Uterus (tissue), 4 donors: ENCODE data around the gene UMODL1. TPM values are rescaled to one million over a fixed set of nuclear protein-coding genes. Genes with fewer than 3 reads are reported as not detected.

ENCODE experiments used
- DNase-seq, 2 donors: peaks; one replicate each; pipeline ENCODE4 v3.0.0-alpha.2; 2019 to 2020
- H3K27ac ChIP-seq, 2 donors: fragments of 200-600 bp; sonication (generic); 1 replicate in 1 of 2; 2 replicates in 1 of 2; pipeline ENCODE4 v1.5.1; 2016 to 2018
- H3K27me3 ChIP-seq, 2 donors: fragments of 200-600 bp; sonication (generic); one replicate each; pipeline ENCODE4 v1.5.1; 2018 to 2019; ENCODE audit warnings: control low read depth in 1 of 2
- H3K36me3 ChIP-seq, 2 donors: fragments of 200-600 bp; sonication (generic); one replicate each; pipeline ENCODE4 v1.5.1; 2019; ENCODE audit warnings: control low read depth in 1 of 2
- H3K4me1 ChIP-seq, 2 donors: fragments of 200-600 bp; sonication (generic); one replicate each; pipeline ENCODE4 v1.5.1; 2018 to 2019; ENCODE audit warnings: control low read depth in 1 of 2
- H3K4me3 ChIP-seq, 2 donors: fragments of 200-600 bp; sonication (generic); 1 replicate in 1 of 2; 2 replicates in 1 of 2; pipeline ENCODE4 v1.5.1; 2018 to 2019; ENCODE audit warnings: mild to moderate bottlenecking in 1 of 2
- H3K9me3 ChIP-seq, 2 donors: fragments of 200-600 bp; sonication (generic); one replicate each; pipeline ENCODE4 v1.5.1; 2019; ENCODE audit warnings: control low read depth in 1 of 2
- CTCF ChIP-seq, 4 experiments: fragments of 200-600 bp in 2 of 4; fragments of 450-650 bp in 2 of 4; sonication (generic) in 2 of 4; IDR thresholded peaks; one replicate each; pipeline ENCODE4 v1.5.1; 2016 to 2019; ENCODE audit warnings: antibody characterized with exemption in 4 of 4, mild to moderate bottlenecking in 2 of 4, moderate library complexity in 1 of 4
- POLR2A ChIP-seq, 2 donors: fragments of 450-650 bp; IDR thresholded peaks; one replicate each; pipeline ENCODE4 v1.6.1; 2016; ENCODE audit warnings: antibody characterized with exemption in 2 of 2, mild to moderate bottlenecking in 1 of 2, moderate library complexity in 1 of 2
- intact Hi-C: fragments of 100-400 bp; cut with DNase I; formaldehyde crosslinking; loops from one replicate; pipeline ENCODE4 v1.15.1; 2023; ENCODE audit warnings: low total_unique reads
- total RNA-seq, 4 donors: library from RNA; depleted of rRNA in 3 of 4; stranded (reverse); fragments of >200 nt in 3 of 4; gene quantifications; one replicate each; pipeline versions ENCODE4 v1.1.0 to v1.2.4, GENCODE V29; 2014 to 2023
- donor health status: DM: yes; HTN: yes; CAD: no.

The UMODL1 gene
- total RNA-seq, 4 donors from 2014 or later, result not detected

GRCh38 chr21:42032968-42033367, 38.1 kb upstream of the UMODL1 start:
- DNase-seq, result no peak
- no peaks in the 10 kb centered on the region for H3K36me3 ChIP-seq
- TF ChIP-seq CTCF (IDR thresholded peaks at IDR 0.05) (no peak), POLR2A (IDR thresholded peaks at IDR 0.05) (no peak)
- no peaks in the 10 kb centered on the region for H3K27me3 ChIP-seq
- intact Hi-C loops, result no loop called here
- H3K27ac ChIP-seq, result no peak overlapping the region
- H3K9me3 ChIP-seq, result no peaks in the 10 kb centered on the region
- H3K4me3 ChIP-seq, result no peak overlapping the region
- H3K4me1 ChIP-seq, result no peaks in the 10 kb centered on the region

GRCh38 chr21:42036313-42036712, 34.8 kb upstream of the UMODL1 start:
- H3K4me1 ChIP-seq, result peaks cover 0 to 8% of the 10 kb centered on the region in 2 donors
- no peaks in the 10 kb centered on the region for H3K36me3 ChIP-seq
- intact Hi-C loops, result no loop called here
- TF ChIP-seq POLR2A (IDR thresholded peaks at IDR 0.05), result no peak
- no peak for TF ChIP-seq CTCF (IDR thresholded peaks at IDR 0.05)
- DNase-seq, result no peak
- H3K27ac ChIP-seq, result no peak overlapping the region
- no peaks in the 10 kb centered on the region for H3K9me3 ChIP-seq
- H3K4me3 ChIP-seq, result no peak overlapping the region
- H3K27me3 ChIP-seq, result no peaks in the 10 kb centered on the region

- H3K4me3 ChIP-seq, result no peak overlapping the region
- DNase-seq, result no peak
- no peak overlapping the region for H3K27ac ChIP-seq
- no peaks in the 10 kb centered on the region for H3K9me3 ChIP-seq
- H3K27me3 ChIP-seq, result no peaks in the 10 kb centered on the region
- H3K36me3 ChIP-seq, result no peaks in the 10 kb centered on the region
- H3K4me1 ChIP-seq, result peaks cover 0 to 8% of the 10 kb centered on the region in 2 donors
- no peak for TF ChIP-seq CTCF (IDR thresholded peaks at IDR 0.05)
- no peak for TF ChIP-seq POLR2A (IDR thresholded peaks at IDR 0.05)
- intact Hi-C loops, result no loop called here
Measured at GRCh38 chr21:42037516-42037915, 33.6 kb upstream of the UMODL1 start.

DNA sequence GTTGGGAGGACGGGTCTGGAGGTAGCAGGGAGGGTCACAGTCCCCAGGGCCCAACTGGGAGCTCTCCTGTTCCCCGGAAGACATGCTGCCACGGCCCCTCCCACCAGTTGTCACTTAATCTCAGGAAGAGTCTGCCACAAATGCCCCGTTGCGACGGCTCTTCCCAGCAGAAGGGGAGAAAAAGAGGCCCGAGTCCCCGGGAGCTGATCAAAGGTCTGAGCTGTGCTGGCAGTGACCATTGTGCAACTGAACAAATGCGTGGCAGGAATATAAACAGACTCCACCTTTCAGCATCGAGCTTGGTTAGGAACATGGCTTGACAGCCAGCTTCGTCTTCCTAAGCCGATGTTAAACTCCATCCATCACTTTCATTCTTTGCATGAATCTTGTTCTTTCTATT, 33.2 kb upstream of the UMODL1 start:
- DNase-seq, result no peak
- intact Hi-C loops, result no loop called here
- no peaks in the 10 kb centered on the region for H3K9me3 ChIP-seq
- TF ChIP-seq CTCF (IDR thresholded peaks at IDR 0.05) (no peak), POLR2A (IDR thresholded peaks at IDR 0.05) (no peak)
- no peak overlapping the region for H3K27ac ChIP-seq
- no peaks in the 10 kb centered on the region for H3K27me3 ChIP-seq
- peaks cover 0 to 8% of the 10 kb centered on the region in 2 donors for H3K4me1 ChIP-seq
- H3K36me3 ChIP-seq, result no peaks in the 10 kb centered on the region
- no peak overlapping the region for H3K4me3 ChIP-seq

- no peak overlapping the region for H3K4me3 ChIP-seq
- H3K9me3 ChIP-seq, result no peaks in the 10 kb centered on the region
- H3K27me3 ChIP-seq, result no peaks in the 10 kb centered on the region
- H3K4me1 ChIP-seq, result peaks cover 0 to 8% of the 10 kb centered on the region in 2 donors
- no peaks in the 10 kb centered on the region for H3K36me3 ChIP-seq
- intact Hi-C loops, result no loop called here
- TF ChIP-seq POLR2A (IDR thresholded peaks at IDR 0.05) (no peak), CTCF (IDR thresholded peaks at IDR 0.05) (no peak)
- no peak overlapping the region for H3K27ac ChIP-seq
- no peak for DNase-seq
Measured at GRCh38 chr21:42038393-42038792, 32.7 kb upstream of the UMODL1 start.
